HuH-7.5 (cell line): ENCODE data around the gene GRIK2.
"Not testable (repeated sequence)": the region's sequence is repeated elsewhere in the genome, so short reads cannot be mapped to it uniquely, and the experiment has no call there.

Experiments used
- DNase-seq: peaks from one replicate; pipeline ENCODE4 v3.0.0; 2011; ENCODE audit warnings: low spot score

The GRIK2 gene

DNA sequence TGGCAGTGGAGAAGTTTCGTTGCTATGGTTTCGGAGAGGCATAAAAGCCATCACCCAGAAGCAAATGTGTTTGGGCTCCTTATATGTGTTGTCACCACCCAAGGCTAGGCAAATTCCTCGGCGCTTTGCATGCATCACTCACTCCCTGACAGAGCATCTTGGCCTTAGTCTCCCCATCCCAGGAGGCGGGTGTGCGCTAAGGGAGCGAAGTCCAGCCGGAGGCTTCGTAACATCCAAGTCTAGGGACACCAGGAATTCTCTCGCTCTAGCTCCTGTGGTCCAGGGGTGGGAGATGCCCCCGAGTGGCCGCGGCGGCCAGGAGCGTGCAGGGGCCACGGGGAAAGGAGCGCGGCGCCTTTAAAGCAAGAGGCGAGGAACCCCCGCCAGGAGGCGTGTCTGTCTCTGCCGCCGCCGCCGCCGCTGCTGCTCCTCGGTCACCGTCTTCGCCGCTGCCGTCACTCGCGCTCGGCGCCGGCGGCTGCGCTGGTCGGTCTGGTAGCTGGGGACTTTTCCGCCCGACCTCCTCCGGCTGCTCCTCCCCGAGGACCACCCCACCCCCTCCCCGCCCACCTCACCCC lies at the start of gene GRIK2:
Gene GRIK2 (plus strand): TSS at position 458 of the 578 bp plus-strand sequence.
- no peak for DNase-seq

DNA sequence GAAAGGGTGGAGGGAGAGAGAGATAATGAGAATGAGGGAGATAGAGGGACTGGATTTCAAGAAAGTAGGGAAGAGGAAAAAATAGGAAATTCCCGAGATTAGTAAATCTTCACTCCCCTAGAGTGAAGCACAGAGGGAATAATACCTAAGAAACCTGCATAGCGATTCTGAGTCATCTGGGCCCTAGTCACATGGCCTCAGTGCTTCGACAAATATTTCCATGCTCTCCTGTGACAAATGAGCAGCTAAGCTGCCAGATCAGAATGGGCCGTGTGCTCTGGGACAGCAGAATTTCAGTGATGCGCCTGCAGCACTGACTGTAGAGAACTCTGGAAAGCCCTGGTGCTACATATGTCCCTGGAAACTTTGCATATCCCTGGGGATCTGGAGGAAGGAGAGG lies 48.6 kb upstream of the GRIK2 start:
- DNase-seq = no peak

DNA sequence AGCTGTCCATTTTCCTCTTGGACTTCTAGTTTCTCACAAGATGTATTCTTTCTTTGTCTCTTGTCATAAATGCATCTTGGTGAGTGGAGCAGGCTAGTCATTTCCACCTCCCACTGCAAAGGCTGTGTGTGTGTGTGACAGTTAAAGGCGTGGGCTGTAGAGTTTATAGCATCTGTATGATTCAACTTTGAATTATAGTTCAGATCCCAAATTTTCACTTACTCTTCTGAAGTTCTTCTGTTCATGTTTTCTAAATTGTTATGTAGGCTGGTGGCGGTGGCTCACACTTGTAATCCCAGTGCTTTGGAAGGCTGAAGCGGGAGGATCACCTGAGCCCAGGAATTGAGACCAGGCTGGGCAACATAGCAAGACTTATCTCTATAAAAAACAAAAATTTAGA lies 44.7 kb upstream of the GRIK2 start:
- DNase-seq = no peak

DNA sequence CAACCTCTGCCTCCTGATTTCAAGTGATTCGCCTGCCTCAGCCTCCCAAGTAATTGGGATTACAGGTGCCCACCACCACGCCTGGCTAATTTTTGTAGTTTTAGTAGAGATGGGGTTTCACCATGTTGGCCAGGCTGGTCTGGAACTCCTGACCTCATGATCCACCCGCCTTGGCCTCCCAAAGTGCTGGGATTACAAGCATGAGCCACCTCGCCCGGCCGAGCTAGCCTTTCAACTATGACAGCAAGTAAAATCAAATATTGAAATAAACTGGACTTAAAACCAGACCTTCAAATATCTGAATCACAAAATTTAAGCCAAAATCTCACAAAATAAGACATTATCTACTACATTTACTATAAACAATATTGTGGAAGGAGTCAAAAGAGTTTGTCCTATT lies 42.9 kb upstream of the GRIK2 start:
- DNase-seq = not testable (repeated sequence)

DNA sequence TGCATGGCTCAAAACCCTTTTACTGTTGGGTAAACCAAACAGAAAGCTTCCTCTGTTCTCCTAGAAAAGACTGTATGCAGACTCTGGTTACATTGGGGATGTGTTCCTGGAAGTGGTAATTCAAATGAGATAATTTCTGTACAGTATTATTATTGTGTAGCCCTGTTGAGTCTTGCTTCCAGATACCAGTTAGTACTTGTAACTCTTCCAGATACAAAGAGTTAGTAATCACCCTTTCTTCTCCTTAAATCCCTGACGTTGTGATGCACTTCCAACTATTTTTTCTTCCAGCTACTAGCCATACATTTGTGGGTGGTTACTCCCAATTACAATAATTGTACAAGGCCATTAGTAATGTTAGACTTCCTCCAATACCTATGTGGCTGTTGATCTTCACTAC lies 42.3 kb upstream of the GRIK2 start:
- DNase-seq = no peak

DNA sequence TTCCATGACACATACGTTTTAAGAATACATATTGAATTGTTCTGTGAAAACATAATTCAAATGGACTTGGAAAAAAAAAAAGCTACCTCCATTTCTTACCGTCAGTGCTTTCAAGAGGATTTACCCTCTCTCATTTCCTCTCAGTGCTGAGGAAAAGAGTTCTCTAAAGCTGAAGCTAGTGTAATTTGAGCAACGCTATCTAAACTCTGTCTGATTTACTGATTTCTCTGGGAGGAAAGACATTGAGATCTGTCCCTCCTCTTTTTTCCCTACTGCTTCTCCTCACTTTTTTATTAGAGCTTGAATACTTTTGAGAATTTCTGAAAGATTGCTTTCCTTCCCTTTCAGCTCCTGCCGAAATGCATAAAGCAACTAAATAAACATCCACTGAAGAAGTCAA lies 41.2 kb upstream of the GRIK2 start:
- DNase-seq = no peak

DNA sequence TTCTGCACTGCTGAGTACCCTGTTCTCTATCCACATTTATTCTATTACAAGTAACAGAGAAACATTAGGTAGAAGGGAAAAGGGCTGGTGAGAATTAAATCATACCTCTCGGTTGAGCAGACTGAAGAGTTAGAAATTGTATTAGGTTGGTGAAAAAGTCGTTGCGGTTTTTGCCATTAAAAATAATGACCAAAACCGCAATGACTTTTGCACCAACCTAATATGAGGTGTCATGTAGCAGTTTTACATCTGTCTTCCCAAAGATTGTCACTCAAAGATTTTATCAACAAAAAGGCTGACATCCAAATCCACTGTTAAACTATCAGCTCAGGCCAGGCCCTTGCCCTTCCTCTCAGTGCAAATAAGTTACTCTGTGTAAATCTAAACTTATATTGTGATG lies 28.3 kb upstream of the GRIK2 start:
- DNase-seq = no peak

DNA sequence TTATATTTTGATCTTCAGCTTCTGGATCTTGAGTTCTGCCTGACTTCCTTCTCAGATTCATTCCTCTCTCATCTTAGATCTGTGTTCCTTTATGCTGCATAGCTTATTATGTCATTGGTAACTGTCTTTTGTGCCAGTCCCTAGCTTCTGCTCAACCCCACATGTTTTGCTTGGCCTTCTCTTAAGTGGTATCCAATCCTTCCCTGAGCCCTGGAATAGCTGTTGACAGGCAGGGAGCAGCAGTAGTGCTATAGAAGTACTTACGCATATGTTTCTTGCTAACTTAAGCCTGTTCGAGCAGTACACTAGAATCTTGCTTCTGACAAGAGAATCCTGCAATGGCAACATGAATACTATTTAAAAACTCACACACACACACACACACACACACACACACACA lies 13.6 kb upstream of the GRIK2 start:
- DNase-seq = no peak

DNA sequence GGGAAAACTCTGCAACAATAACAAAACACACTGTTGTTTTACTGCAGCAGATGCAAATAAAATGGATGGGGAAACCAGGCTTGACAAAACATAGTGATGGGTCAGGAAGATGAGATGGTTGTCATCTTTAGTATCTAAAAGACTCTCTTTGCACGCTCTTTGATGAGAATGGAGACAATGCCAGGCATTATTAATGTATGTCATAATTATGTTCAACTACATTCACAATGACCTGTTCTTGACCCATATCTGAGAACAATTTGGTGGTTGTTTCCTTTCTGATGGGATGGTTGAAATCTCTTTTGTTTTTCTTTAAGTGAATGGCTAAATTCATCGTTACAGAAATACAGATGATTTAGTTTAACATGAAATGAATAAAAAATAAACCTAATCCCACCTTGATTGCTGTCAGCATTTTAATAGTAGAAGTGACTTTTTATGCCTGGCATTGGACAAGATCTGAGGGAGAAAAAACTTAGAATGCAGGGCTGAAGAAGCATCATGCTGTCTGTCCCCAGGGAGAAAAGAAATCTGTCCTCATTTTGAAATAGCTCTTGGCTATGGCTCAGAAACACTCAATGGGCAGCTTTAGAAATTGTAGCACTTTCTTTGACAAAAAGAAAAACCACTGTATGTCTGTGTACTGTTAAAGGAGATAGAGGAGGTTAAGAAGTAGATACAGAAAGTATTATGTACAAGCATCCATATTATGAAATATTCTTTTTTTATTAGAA lies 12.4 kb upstream of the GRIK2 start:
- DNase-seq = no peak

DNA sequence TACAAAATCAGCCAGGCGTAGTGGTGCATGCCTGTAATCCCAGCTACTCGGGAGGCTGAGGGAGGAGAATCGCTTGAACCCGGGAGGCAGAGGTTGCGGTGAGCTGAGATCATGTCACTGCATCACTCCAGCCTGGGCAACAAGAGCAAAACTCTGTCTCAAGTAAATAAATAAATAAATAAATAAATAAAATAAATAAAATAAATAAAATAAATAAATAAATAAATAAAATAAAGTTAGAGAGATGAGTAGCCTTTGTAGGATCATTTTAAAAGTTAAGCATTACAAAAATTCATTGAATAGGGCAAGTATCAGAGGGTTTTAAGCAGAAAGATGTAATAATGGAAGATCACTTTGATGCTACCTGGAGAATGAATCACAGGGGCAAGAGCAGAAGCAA lies 9.8 kb upstream of the GRIK2 start:
- DNase-seq = not testable (repeated sequence)

DNA sequence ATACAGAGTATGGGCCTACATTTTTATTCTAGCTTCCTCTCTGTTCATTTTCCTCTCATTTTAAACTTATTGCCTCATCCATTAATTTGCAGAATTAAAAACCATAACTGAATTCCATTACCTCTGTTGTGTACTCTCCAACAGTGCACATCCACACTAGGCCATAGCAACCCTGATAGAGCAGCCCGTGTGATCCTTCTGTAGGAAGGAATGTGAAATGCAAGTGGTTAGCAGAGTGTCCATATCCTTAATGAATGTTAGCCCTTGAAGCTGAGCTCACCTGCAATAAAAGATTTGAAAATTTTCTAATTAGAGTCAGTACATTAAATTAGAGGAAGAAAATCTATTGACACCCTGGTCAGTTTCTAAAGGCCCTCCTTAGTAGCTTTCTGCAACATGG lies 6.5 kb upstream of the GRIK2 start:
- DNase-seq = no peak

DNA sequence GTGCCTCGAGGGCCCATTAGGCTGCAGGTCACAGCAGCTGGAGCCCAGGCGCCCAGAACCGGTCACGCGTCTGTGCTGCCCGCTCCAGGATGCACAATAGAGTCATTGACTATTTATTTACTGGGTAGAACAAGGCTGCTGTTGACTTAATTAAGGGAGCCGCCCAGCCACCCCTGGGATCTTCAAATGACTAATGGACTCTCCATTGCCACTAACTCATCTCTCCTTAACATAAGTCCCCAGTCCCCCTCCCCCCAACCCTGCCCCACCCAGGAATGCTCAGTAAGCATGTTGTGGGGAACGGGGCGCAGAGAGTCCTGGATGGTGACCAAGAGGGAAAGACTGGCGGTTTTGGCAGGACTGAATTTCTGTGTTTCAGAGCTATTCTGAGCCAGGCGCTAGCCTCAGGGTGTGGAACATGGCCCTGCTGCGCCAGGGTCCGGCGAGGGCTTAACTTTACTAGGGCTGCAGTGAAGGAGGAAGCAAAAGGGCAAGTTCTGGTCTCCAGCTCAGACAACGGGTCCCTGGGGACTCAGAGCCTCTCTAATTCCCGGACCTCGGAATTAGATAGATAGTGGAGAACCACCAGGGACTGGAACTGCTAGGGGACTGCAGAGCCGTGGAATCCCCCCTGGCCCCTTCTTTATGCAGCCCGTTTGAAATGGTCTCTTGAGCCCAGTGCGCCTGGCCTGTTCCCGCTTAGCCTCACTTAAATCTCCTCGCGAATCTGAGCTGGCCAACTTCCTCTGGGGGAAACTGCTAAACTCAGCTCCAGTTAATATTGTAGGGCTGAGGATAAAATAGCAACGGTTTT lies 1.5 kb upstream of the GRIK2 start:
- no peak for DNase-seq

DNA sequence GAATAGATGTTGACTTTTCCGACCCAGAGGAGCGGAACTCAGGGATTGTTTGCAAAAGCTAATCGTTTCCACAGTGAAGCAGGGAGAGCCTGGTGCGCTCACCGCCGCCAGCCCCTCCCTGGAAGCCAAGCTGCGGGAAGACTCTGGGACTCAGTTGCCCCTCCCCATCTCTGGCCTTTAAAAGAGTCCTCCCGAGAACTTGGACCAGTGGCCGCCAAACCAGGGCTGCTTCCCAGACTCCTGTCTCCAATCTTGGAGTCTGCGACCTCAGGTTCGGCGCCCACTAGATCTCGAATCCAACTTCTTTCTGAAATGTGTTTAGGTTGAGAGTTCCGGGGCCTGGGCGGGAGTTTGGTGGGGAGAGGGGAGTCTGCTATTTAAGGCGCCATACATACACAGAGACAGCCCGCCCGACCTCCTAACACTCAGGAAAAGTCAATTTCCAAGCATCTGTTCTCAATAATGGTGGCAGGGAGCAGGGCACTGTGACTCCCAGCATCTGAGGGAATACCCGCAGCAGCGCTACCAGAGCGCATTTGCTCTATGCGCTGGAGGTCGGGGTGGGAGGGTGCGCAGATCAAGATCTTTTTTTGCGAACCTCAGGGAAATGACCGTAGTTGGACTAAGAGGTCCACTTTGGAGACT lies 800 bp upstream of the GRIK2 start:
- no peak for DNase-seq

DNA sequence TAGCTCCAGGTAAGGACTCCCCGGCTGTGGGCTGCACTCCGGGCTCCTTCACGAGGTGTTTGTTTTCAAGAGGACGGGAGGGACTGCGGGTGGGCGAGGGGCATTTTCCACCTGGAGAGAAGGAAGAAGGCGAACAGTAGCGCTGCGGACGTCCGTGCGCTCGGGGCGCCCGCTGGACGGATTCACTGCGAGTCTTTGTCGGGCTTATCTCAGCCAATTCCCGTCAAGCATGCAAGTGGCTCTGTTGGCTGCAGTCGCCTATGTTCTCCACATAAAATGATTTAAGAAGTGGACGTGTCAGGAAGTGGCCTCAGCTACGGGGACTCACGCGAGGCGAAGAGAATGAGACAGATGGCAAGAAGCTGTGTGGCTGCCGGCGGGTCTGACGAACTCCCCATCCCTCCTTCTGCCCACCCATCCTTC lies 332 bp downstream of the GRIK2 start:
- no peak for DNase-seq

DNA sequence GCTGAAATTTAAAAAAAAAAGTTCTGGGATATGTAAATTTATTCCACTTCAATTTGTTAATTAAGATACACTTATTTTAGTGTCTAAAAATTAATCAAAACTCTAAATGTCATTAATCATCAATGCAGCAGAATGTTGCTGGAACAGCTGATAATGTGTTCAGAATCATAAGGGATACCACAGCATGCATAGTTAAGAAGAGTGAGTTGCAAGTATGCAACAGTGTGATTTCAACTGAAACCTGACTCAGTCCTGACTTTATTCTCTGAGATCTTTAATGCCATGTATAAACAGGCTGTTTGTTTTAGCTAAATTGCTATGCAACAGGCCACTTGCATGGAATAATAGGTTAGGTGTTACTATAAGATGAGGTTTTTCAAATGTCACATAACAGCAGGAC lies 1.4 kb downstream of the GRIK2 start:
- DNase-seq = no peak

DNA sequence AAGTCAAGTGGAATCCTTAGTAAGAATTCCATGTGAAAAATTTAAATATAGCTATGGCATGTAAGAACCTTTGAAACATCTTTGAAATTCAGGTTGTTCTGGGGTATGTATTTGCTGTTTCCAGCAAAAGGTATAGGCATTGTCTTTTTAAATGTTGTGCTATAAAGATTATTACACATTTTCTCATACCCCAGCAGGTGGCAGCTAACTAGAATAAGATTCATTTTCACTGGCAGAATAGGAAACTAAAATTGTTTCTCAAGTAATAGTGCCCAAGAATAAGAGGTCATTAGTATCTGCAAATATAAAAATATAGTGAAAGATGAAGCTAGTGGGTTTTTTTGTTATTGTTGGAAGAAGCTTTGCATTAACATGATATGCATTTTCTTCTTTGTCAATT lies 1.8 kb downstream of the GRIK2 start:
- no peak for DNase-seq

DNA sequence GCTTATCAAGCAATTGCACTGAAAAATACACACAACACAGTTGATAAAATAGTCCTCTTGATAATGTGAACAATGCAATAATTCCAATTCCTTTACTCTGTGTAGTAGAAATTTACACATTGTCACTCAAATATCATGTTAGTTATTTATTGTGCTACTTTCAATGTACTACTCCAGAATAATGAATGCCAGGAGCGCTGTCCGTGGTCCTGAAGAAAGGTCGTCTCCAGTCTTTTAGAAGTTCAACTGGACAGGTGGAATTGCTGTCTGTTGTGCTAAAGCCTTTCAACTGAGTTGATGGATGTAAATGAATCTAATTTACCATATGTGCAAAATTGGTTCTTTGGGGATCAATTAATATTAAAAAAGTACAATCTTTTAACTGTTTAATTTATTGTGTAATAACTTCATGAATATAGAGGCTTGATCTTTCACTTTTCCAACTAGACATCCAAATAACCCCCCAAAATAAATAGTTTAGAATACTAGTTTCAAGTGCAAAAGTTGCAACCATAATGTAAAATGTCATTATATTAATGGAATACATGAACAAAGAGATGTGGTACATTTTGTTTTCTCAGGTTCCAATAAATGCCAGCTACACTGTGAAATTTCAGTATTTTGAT lies 3.2 kb downstream of the GRIK2 start:
- DNase-seq = no peak

DNA sequence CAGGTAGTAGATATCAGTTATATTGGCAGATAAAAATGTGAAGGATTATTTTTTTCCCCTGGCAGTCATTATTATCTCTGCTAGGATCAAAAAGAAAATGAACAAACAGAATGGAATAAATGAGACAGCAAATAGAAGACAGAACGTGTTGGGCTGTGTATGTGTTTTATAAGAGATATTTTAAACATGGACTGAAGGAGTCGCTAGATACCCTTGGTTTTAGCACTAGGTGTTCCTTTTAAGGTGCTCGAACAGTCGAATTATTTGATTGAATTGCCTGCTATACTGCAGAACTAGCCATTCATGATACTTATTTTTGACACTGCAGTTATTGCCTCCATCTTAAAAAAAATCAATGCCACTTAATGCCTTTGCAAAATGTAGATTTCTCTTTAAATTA lies 3.7 kb downstream of the GRIK2 start:
- DNase-seq = no peak

DNA sequence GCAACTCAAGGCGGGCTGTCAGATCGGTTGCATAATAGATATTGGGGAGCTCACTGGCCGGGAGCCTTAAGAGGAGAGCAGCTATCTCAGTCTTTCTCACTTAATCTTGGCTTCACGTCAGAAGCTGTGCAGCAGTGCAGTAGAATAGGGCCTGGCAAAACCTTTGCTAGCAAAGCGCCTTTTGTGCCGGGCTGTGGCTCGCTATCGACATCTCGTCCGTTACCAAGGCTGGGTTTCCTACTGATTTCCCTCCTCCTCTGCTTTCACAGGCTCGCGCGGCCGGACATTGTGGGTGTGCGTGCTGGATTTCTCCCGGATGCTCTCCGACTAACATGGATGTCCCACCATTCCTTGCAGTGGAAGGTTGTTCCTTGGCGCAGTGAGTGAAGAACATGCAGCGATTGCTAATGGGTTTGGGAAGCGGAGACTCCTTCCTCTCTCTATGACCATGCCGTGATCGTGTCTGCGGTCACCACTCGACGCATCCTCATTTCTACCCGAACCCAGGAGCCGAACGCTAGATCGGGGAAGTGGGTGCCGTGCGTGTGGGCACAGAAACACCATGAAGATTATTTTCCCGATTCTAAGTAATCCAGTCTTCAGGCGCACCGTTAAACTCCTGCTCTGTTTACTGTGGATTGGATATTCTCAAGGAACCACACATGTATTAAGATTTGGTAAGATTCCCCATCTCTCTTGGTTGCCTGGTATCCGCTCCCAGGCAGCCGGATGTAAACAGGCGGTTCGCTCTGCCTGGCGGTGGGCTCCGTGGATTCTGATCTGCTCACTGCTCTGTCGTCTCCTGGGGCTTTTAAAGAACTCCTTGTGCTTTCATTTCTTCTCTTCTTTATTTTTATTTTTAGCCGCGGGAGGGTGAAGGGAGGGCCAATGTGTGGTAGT lies 5.5 kb downstream of the GRIK2 start:
- no peak for DNase-seq

DNA sequence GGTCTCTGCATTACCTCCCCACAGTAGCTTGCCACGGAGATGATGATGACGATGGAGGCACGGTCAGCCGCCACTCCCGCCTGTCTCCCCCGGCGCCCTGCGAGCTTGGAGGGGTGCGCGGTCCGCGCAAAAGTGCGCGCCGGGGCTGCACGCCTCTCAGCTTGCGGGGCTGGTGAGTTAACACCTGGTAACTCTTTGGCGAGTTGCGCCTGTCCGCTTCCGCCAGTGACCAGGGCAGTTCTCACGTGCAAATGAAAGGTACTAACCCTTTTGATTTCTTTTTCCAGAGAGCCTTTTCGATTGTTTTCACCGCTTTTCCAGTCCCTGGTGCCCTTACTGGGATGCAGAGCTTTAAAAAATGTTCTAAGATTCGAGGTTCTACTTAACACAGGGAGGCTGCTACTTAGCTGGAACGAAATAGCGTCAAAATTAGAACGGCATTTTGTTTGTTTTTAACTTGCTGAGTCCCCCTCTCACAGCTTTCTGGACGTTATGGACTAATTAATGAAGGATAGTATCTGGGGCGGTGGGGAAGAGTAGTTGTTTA lies 6.2 kb downstream of the GRIK2 start:
- no peak for DNase-seq
